KBM-7 (cell line): Measurements from ENCODE around the gene DHRS3.
"Not testable (repeated sequence)": the region's sequence is repeated elsewhere in the genome, so short reads cannot be mapped to it uniquely, and the experiment has no call there.

ENCODE experiments used
- DNase-seq: peaks from one replicate; pipeline ENCODE4 v3.0.0-alpha.2; 2015
- in situ Hi-C: fragments of 300-500 bp; cut with MboI; formaldehyde crosslinking; loops from 2 replicates; pipeline ENCODE4 v1.14.3; 2020; ENCODE audit warnings: low sequenced_read_pairs, low pct_unique_long_range_greater_than_20kb, mixed read lengths

The DHRS3 gene

GRCh38 chr1:12537906-12538461 lies 80.0 kb downstream of the DHRS3 start:
- DNase-seq = no peak
- in situ Hi-C loops = no loop called here

- no peak for DNase-seq
- in situ Hi-C loops = no loop called here
Measured at GRCh38 chr1:12537294-12537693, 80.7 kb downstream of the DHRS3 start.

- in situ Hi-C loops = no loop called here
- DNase-seq = no peak
Measured at GRCh38 chr1:12536023-12536639, 81.9 kb downstream of the DHRS3 start.

GRCh38 chr1:12532405-12533315 lies 85.3 kb downstream of the DHRS3 start:
- no peak for DNase-seq
- in situ Hi-C loops = no loop called here

- no peak for DNase-seq
Measured at GRCh38 chr1:12531179-12531499, 86.9 kb downstream of the DHRS3 start.

GRCh38 chr1:12530462-12531178 lies 87.4 kb downstream of the DHRS3 start:
- DNase-seq = no peak
- in situ Hi-C loops = no loop called here

More at GRCh38 chr1:12531179-12531499, 86.9 kb downstream of the DHRS3 start:
- in situ Hi-C loops = no loop called here

GRCh38 chr1:12529640-12530174 lies 88.3 kb downstream of the DHRS3 start:
- DNase-seq = no peak
- in situ Hi-C loops = no loop called here

GRCh38 chr1:12528021-12528852 lies 89.8 kb downstream of the DHRS3 start:
- in situ Hi-C loops = no loop called here
- DNase-seq = no peak

GRCh38 chr1:12527564-12527963 lies 90.4 kb downstream of the DHRS3 start:
- in situ Hi-C loops = no loop called here
- no peak for DNase-seq

GRCh38 chr1:12525311-12526181 lies 92.5 kb downstream of the DHRS3 start:
- peak; percentile 12 for DNase-seq
- in situ Hi-C loops = no loop called here

GRCh38 chr1:12524266-12524665 lies 93.7 kb downstream of the DHRS3 start:
- in situ Hi-C loops = no loop called here
- no peak for DNase-seq

GRCh38 chr1:12522780-12523179 lies 95.2 kb downstream of the DHRS3 start:
- in situ Hi-C loops, DNase-seq: not testable (repeated sequence)

- in situ Hi-C loops = no loop called here
- DNase-seq = no peak
Measured at GRCh38 chr1:12521096-12521495, 96.9 kb downstream of the DHRS3 start.

GRCh38 chr1:12519693-12520364 lies 98.2 kb downstream of the DHRS3 start:
- DNase-seq = no peak

GRCh38 chr1:12518931-12519692 lies 98.9 kb downstream of the DHRS3 start:
- in situ Hi-C loops = no loop called here
- no peak for DNase-seq

More at GRCh38 chr1:12519693-12520364, 98.2 kb downstream of the DHRS3 start:
- in situ Hi-C loops = no loop called here
